Activated CD8-positive, alpha-beta T cell treated with anti-CD3 and anti-CD28 coated beads for 36 hours (primary cell): ENCODE measurements around the gene PLRG1. TPM values are rescaled to one million over a fixed set of nuclear protein-coding genes. Genes with fewer than 3 reads are reported as not detected.

ENCODE experiments used
- ATAC-seq: fragments of 200-7000 bp; cut with Tn5 transposase; one replicate; pipeline ENCODE4 v1.10.0; 2021; ENCODE audit warnings: mild to moderate bottlenecking, moderate library complexity
- CTCF ChIA-PET: fragments of 350-600 bp; sonication (Branson Sonifier 250); formaldehyde crosslinking; loops from one replicate; lab custom pipeline; 2021; ENCODE audit warnings: antibody characterized with exemption; lab: Charles Lee
- POLR2A ChIA-PET: fragments of 350-600 bp; sonication (Branson Sonifier 250); formaldehyde crosslinking; loops from one replicate; lab custom pipeline; 2021; ENCODE audit warnings: antibody characterized with exemption; lab: Charles Lee
- DNase-seq: peaks from one replicate; pipeline ENCODE4 v3.0.0-alpha.2; 2020
- H3K27ac Mint-ChIP-seq: one replicate; pipeline ENCODE4 v1.8.0; 2021; ENCODE audit warnings: mild to moderate bottlenecking, mixed read lengths
- H3K27me3 Mint-ChIP-seq: one replicate; pipeline ENCODE4 v1.8.0; 2021; ENCODE audit warnings: mixed read lengths
- H3K36me3 Mint-ChIP-seq: one replicate; pipeline ENCODE4 v1.8.0; 2021; ENCODE audit warnings: low read depth, mixed read lengths
- H3K4me1 Mint-ChIP-seq: one replicate; pipeline ENCODE4 v1.8.0; 2021; ENCODE audit warnings: low read depth, mixed read lengths
- H3K4me3 Mint-ChIP-seq: one replicate; pipeline ENCODE4 v1.8.0; 2021; ENCODE audit warnings: mild to moderate bottlenecking, moderate library complexity, mixed read lengths
- H3K9me3 Mint-ChIP-seq: one replicate; pipeline ENCODE4 v1.8.0; 2021; ENCODE audit warnings: mixed read lengths
- intact Hi-C: fragments of 100-400 bp; cut with micrococcal nuclease; formaldehyde crosslinking; loops from one replicate; pipeline ENCODE4 v1.10.0; 2022
- total RNA-seq, 2 experiments: library from RNA; stranded (reverse); gene quantifications; one replicate each; pipeline ENCODE4 v1.2.3, GENCODE V29; 2021
- TF ChIP-seq, protein P1 (sequence below): fragments of 200-600 bp; IDR thresholded peaks from one replicate; pipeline ENCODE4 v1.8.0; 2022; ENCODE audit warnings: antibody characterized with exemption, mild to moderate bottlenecking

PLRG1 gene
- total RNA-seq, 2 experiments from 2014 or later, result 114 to 121 TPM

DNA sequence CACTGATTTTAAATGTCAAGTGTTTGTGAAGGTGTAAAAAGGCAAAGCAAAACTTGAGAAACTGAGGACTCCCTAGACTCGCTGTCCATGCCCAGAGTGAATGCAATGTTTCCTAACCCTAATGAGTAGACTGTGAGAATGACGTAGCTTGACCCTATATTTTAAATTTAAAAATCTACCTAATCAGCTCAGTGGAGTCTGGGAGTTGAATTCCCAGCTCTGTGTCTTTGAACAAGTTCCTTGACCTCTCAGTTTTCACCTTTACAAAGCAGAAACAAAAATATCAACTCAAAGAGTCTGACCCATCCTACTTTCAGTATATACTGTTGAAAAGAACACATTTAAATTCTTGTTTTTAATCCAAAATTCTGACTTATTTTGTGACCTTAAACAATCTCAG, 38.0 kb upstream of the PLRG1 start:
- no peaks in the 10 kb centered on the region for H3K9me3 Mint-ChIP-seq
- ChIA-PET POLR2A (interaction anchor here (0.5 kb wide), 1 partner anchor 451 kb away, joined by 3 read pairs; no protein-coding TSS in a partner anchor), CTCF (interaction anchor here (1.2 to 2.1 kb wide), 3 partner anchors 30 to 38 kb away, joined by 3 to 8 read pairs (median 5); no protein-coding TSS in a partner anchor)
- peaks cover 19% of the 10 kb centered on the region for H3K27me3 Mint-ChIP-seq
- H3K4me1 Mint-ChIP-seq, result no peaks in the 10 kb centered on the region
- no peaks in the 10 kb centered on the region for H3K36me3 Mint-ChIP-seq
- no peak for DNase-seq
- H3K4me3 Mint-ChIP-seq, result no peak overlapping the region
- ATAC-seq, result no peak
- TF ChIP-seq, protein P1, sequence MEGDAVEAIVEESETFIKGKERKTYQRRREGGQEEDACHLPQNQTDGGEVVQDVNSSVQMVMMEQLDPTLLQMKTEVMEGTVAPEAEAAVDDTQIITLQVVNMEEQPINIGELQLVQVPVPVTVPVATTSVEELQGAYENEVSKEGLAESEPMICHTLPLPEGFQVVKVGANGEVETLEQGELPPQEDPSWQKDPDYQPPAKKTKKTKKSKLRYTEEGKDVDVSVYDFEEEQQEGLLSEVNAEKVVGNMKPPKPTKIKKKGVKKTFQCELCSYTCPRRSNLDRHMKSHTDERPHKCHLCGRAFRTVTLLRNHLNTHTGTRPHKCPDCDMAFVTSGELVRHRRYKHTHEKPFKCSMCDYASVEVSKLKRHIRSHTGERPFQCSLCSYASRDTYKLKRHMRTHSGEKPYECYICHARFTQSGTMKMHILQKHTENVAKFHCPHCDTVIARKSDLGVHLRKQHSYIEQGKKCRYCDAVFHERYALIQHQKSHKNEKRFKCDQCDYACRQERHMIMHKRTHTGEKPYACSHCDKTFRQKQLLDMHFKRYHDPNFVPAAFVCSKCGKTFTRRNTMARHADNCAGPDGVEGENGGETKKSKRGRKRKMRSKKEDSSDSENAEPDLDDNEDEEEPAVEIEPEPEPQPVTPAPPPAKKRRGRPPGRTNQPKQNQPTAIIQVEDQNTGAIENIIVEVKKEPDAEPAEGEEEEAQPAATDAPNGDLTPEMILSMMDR, result no peak
- intact Hi-C loops, result no loop called here
- no peak overlapping the region for H3K27ac Mint-ChIP-seq

DNA sequence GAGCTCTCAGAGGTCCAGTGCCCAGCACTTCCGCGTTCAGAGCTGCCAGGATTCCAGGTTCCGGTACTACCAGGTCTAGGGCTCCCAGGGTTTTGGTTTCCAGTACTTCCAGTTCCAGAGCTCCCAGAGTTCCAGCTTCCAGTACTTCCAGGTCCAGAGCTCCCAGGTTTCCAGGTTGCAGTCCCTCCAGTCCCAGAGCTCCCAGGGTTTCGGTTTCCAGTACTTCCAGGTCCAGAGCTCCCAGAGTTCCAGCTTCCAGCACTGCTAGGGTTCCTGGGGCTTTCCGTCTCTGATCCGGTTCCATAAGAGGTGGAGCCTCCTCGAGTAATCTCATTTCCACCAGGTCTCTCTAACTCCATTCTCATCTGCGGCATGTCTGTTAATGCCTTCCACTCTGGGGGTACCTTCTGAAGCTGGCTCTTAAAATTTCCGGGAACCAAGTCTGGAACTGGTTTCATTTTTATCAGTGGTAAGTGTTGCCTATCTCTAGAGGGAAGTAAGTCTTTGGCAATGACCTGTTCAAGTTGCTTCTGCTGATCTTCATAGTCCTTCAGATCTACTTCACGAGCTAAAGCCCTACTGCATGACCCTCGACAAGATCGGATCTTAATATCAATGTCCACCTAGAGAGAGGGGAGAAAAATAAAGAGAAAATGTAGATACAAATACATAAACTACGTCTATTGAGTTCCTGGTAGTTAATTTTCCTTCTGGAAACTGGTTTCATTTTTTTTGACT, 36.3 kb upstream of the PLRG1 start:
- ATAC-seq, result no peak
- intact Hi-C loops, result no loop called here
- Mint-ChIP-seq H3K4me1 (no peaks in the 10 kb centered on the region), H3K36me3 (no peaks in the 10 kb centered on the region), H3K27ac (no peak overlapping the region), H3K27me3 (peaks cover 18% of the 10 kb centered on the region), H3K4me3 (no peak overlapping the region), H3K9me3 (no peaks in the 10 kb centered on the region)
- TF ChIP-seq, protein P1, result no peak
- CTCF ChIA-PET, result interaction anchor here (1.6 kb wide), 1 partner anchor 27 kb away, joined by 4 read pairs; no protein-coding TSS in a partner anchor
- POLR2A ChIA-PET, result no interaction called here
- DNase-seq, result no peak

DNA sequence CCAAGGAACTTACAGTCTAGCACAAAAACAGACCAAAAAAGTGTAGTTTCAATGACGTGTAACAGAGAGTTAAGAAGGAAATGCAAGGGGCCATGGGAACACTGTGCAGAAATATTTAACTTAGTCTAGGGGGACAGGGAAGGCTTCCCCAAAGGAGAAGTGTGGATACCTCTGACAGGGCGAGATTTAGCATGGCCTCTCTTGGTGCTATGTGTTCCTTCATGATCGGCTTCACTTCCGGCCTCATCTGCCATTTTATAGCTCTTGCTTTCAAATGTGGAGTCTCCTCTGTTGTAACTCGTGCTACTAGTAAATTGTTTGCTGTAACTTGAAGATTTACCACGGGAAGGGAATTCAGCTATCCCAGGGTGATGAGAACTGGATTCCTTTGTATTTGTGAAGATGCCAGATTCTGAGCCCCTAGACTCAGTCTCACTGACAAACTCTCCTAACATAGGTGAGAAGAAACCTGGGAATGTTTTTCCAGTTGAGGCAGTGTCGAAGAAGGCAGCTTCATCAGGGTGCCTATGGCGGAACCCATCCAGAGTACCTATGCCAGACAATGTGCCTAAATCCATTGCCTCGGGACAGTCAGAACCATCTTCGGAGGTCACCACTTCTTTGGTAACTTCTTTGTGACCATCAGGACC, 35.3 kb upstream of the PLRG1 start:
- ChIA-PET POLR2A (no interaction called here), CTCF (interaction anchor here (1.6 kb wide), 1 partner anchor 26 kb away, joined by 4 read pairs; no protein-coding TSS in a partner anchor)
- Mint-ChIP-seq H3K27ac (no peak overlapping the region), H3K27me3 (peaks cover 15% of the 10 kb centered on the region), H3K9me3 (no peaks in the 10 kb centered on the region), H3K4me1 (no peaks in the 10 kb centered on the region), H3K36me3 (no peaks in the 10 kb centered on the region), H3K4me3 (no peak overlapping the region)
- no peak for ATAC-seq
- DNase-seq, result no peak
- TF ChIP-seq, protein P1, result no peak
- intact Hi-C loops, result no loop called here

DNA sequence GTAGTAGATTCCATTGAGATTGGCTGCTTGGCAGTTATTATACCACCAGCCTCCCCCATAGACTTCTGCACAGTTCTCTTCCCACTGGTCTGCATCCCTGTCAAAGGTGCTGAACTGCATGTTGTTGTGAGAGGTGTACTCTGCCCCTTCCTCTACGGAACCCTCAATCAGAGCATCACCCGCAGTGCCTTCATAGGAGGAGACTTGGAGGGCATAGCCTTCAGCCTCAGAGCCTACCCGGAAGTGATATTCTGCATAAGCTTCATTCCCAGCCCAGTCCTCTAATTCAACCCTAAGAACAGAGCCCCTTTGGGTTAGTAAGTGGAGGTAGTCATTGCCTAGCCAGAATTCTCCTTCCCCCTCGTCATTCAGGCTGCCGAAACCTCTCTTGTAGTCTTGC, 34.1 kb upstream of the PLRG1 start:
- CTCF ChIA-PET, result no interaction called here
- Mint-ChIP-seq H3K36me3 (no peaks in the 10 kb centered on the region), H3K4me1 (no peaks in the 10 kb centered on the region), H3K27me3 (peaks cover 13% of the 10 kb centered on the region), H3K9me3 (no peaks in the 10 kb centered on the region), H3K4me3 (no peak overlapping the region), H3K27ac (no peak overlapping the region)
- intact Hi-C loops, result no loop called here
- DNase-seq (no peak), ATAC-seq (no peak)
- TF ChIP-seq, protein P1, result no peak
- POLR2A ChIA-PET, result no interaction called here

DNA sequence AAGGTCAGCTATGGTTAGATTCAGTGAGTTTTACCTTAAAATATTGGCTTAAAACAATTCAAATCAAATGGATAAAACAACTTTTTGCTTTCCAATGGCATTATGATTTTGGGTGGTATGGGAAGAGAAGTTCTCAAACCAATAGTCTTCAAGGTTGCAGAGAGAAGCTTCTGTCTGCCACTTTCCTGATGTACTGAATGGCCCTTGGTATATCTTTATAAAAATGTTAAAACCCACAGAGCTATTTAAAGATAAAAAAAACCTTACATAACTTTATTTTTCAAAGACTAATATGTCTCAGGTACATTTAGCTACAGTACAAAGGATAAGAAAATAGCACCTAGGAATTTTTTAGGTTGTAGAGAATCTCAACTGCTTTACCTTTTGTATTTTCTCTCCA, 33.5 kb upstream of the PLRG1 start:
- H3K4me1 Mint-ChIP-seq, result no peaks in the 10 kb centered on the region
- intact Hi-C loops, result no loop called here
- ChIA-PET POLR2A (no interaction called here), CTCF (no interaction called here)
- no peak for ATAC-seq
- no peaks in the 10 kb centered on the region for H3K36me3 Mint-ChIP-seq
- TF ChIP-seq, protein P1, result no peak
- no peak for DNase-seq
- H3K27ac Mint-ChIP-seq, result no peak overlapping the region
- H3K4me3 Mint-ChIP-seq, result no peak overlapping the region
- no peaks in the 10 kb centered on the region for H3K9me3 Mint-ChIP-seq
- H3K27me3 Mint-ChIP-seq, result peaks cover 10% of the 10 kb centered on the region
